ENCODE results near the gene PDE10A.

Gene PDE10A

GRCh38 chr6:165574220-165575157 lies 88.6 kb downstream of the PDE10A start:
- no peak overlapping the region for H3K9ac ChIP-seq (ENCODE audit: low read depth, low read length)
- no peaks in the 10 kb centered on the region for H4K20me1 ChIP-seq (ENCODE audit: insufficient read depth, low read length)
- H3K27ac ChIP-seq (ENCODE audit: low read length): no peak overlapping the region
- H3K36me3 ChIP-seq (ENCODE audit: insufficient read depth, low read length): no peaks in the 10 kb centered on the region
- no peaks in the 10 kb centered on the region for H3K4me1 ChIP-seq (ENCODE audit: insufficient read depth, low read length)
- DNase-seq (no peak), ATAC-seq (ENCODE audit: insufficient read depth, low read depth) (no peak)
- no peaks in the 10 kb centered on the region for H3K79me2 ChIP-seq (ENCODE audit: insufficient read depth, low read length)
- H3K9me3 ChIP-seq (ENCODE audit: insufficient read depth, low read length, severe bottlenecking): no peaks in the 10 kb centered on the region
- no peak overlapping the region for H2AFZ ChIP-seq (ENCODE audit: low read depth, low read length)
- no peak overlapping the region for H3K4me2 ChIP-seq (ENCODE audit: insufficient read depth, low read length)
- no peak overlapping the region for H3K4me3 ChIP-seq (ENCODE audit: low read depth in 1 of 2, low read length in 2 of 2)
- TF ChIP-seq CTCF (IDR thresholded peaks at IDR 0.05; ENCODE audit: borderline replicate concordance, extremely low read depth, low read length, poor library complexity, severe bottlenecking): no peak
- TF ChIP-seq EZH2 (IDR thresholded peaks at IDR 0.05; ENCODE audit: borderline replicate concordance, low read depth, low read length, severe bottlenecking): no peak
- H3K27me3 ChIP-seq (ENCODE audit: insufficient read depth, low read length, poor library complexity): no peaks in the 10 kb centered on the region

GRCh38 chr6:165573671-165574070 lies 89.4 kb downstream of the PDE10A start:
- Histone ChIP-seq H3K36me3 (ENCODE audit: insufficient read depth, low read length) (no peaks in the 10 kb centered on the region), H3K4me1 (ENCODE audit: insufficient read depth, low read length) (no peaks in the 10 kb centered on the region), H4K20me1 (ENCODE audit: insufficient read depth, low read length) (no peaks in the 10 kb centered on the region), H3K4me2 (ENCODE audit: insufficient read depth, low read length) (no peak overlapping the region), H3K27ac (ENCODE audit: low read length) (no peak overlapping the region), H3K79me2 (ENCODE audit: insufficient read depth, low read length) (no peaks in the 10 kb centered on the region), H3K9me3 (ENCODE audit: insufficient read depth, low read length, severe bottlenecking) (no peaks in the 10 kb centered on the region), H3K4me3 (ENCODE audit: low read depth in 1 of 2, low read length in 2 of 2) (no peak overlapping the region), H3K27me3 (ENCODE audit: insufficient read depth, low read length, poor library complexity) (no peaks in the 10 kb centered on the region), H2AFZ (ENCODE audit: low read depth, low read length) (no peak overlapping the region), H3K9ac (ENCODE audit: low read depth, low read length) (no peak overlapping the region)
- TF ChIP-seq CTCF (IDR thresholded peaks at IDR 0.05; ENCODE audit: borderline replicate concordance, extremely low read depth, low read length, poor library complexity, severe bottlenecking) (no peak), EZH2 (IDR thresholded peaks at IDR 0.05; ENCODE audit: borderline replicate concordance, low read depth, low read length, severe bottlenecking) (no peak)
- DNase-seq: no peak
- ATAC-seq (ENCODE audit: insufficient read depth, low read depth): no peak

- no peaks in the 10 kb centered on the region for H3K27me3 ChIP-seq (ENCODE audit: insufficient read depth, low read length, poor library complexity)
- no peak overlapping the region for H3K27ac ChIP-seq (ENCODE audit: low read length)
- no peaks in the 10 kb centered on the region for H3K79me2 ChIP-seq (ENCODE audit: insufficient read depth, low read length)
- TF ChIP-seq CTCF (IDR thresholded peaks at IDR 0.05; ENCODE audit: borderline replicate concordance, extremely low read depth, low read length, poor library complexity, severe bottlenecking) (no peak), EZH2 (IDR thresholded peaks at IDR 0.05; ENCODE audit: borderline replicate concordance, low read depth, low read length, severe bottlenecking) (no peak)
- H3K9me3 ChIP-seq (ENCODE audit: insufficient read depth, low read length, severe bottlenecking): no peaks in the 10 kb centered on the region
- no peak overlapping the region for H3K9ac ChIP-seq (ENCODE audit: low read depth, low read length)
- no peak for DNase-seq
- H3K4me1 ChIP-seq (ENCODE audit: insufficient read depth, low read length): no peaks in the 10 kb centered on the region
- H2AFZ ChIP-seq (ENCODE audit: low read depth, low read length): no peak overlapping the region
- no peaks in the 10 kb centered on the region for H4K20me1 ChIP-seq (ENCODE audit: insufficient read depth, low read length)
- H3K36me3 ChIP-seq (ENCODE audit: insufficient read depth, low read length): no peaks in the 10 kb centered on the region
- no peak overlapping the region for H3K4me3 ChIP-seq (ENCODE audit: low read depth in 1 of 2, low read length in 2 of 2)
- no peak for ATAC-seq (ENCODE audit: insufficient read depth, low read depth)
- H3K4me2 ChIP-seq (ENCODE audit: insufficient read depth, low read length): no peak overlapping the region
These were observed 91.3 kb downstream of the PDE10A start for GRCh38 chr6:165571721-165572132.

All from DND-41 (cell line).